Measurements from ENCODE around the gene LILRB5. TPM values are rescaled to one million over a fixed set of nuclear protein-coding genes. Genes with fewer than 3 reads are reported as not detected.
"Not testable (repeated sequence)": the region's sequence is repeated elsewhere in the genome, so short reads cannot be mapped to it uniquely, and the experiment has no call there.

The LILRB5 gene
- total RNA-seq, 4 donors from 2014 or later = 6.1 to 17.6 (median 9.7) TPM

DNA sequence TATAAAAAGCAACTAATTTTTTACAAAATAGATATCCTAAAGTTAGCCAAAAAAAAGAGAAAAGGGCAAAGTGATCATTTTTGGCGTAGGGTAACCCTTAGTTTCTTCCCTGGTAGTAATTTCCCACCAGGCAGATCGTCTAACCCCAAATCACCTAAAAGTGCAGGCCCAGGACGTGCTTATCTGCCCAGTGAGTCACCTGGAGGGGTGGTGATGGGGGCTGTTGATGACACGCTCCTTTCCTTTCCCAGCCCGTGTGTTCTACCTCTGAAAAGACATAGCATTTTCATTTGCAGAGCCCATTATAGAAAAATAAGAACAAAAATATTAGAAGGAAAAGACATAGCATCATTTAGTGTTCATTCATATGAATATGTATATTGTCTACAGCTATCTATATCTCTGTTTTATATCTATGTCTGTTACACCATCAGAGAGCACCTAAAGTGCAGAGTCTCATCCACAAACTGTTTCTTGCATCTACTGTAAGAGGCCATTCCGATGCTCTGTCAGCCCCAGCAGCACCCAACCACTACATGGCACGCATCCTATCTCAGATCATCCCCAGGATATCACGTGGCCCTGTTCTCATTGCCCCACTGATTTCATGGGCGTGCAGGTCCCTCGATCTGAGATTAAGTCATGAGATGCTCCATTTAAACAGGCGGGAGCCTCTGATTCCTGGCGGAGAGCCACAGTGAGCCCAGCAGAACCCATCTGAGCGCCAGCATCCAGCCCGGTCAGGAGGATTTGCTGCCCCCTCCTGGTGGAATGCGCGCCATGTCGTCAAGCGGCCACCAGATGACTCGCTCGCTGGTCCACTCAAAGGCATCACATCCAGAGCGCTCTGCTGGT is 25.8 kb downstream of the LILRB5 start:
- no peaks in the 10 kb centered on the region for H3K27me3 ChIP-seq
- DNase-seq = peak; percentile 77 to 95 (median 91)
- no peaks in the 10 kb centered on the region for H3K36me3 ChIP-seq
- TF ChIP-seq, protein P1, sequence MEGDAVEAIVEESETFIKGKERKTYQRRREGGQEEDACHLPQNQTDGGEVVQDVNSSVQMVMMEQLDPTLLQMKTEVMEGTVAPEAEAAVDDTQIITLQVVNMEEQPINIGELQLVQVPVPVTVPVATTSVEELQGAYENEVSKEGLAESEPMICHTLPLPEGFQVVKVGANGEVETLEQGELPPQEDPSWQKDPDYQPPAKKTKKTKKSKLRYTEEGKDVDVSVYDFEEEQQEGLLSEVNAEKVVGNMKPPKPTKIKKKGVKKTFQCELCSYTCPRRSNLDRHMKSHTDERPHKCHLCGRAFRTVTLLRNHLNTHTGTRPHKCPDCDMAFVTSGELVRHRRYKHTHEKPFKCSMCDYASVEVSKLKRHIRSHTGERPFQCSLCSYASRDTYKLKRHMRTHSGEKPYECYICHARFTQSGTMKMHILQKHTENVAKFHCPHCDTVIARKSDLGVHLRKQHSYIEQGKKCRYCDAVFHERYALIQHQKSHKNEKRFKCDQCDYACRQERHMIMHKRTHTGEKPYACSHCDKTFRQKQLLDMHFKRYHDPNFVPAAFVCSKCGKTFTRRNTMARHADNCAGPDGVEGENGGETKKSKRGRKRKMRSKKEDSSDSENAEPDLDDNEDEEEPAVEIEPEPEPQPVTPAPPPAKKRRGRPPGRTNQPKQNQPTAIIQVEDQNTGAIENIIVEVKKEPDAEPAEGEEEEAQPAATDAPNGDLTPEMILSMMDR (IDR thresholded peaks at IDR 0.05) = peak; percentile 67 to 97 (median 90)
- peak in 1 of 2 donors; percentile 31 for TF ChIP-seq POLR2A (IDR thresholded peaks at IDR 0.05)
- no peak overlapping the region for H3K27ac ChIP-seq
- H3K9me3 ChIP-seq = no peaks in the 10 kb centered on the region
- H3K4me3 ChIP-seq = no peak overlapping the region
- H3K4me1 ChIP-seq = no peaks in the 10 kb centered on the region

DNA sequence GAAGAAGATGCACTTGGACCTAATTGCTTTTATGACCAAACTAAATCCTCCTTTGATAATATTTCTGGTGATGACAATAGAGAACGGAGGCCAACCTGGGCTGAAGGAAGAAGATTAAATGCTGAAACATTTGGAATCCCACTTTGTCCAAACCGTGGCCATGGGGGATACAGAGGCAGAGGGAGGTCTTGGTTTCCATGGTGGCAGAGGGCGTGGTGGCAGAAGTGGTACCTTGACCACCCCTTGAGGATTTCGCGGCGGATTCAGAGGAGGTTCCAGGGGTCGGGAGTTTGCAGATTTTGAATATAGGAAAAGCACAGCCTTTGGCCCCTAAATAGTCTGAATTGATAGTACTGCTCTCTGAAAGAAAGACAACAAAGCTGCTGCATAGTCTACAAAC is 27.0 kb downstream of the LILRB5 start:
- Histone ChIP-seq H3K27me3 (no peaks in the 10 kb centered on the region), H3K27ac (no peak overlapping the region), H3K36me3 (no peaks in the 10 kb centered on the region), H3K4me1 (no peaks in the 10 kb centered on the region), H3K4me3 (no peak overlapping the region), H3K9me3 (no peaks in the 10 kb centered on the region)
- no peak for TF ChIP-seq POLR2A (IDR thresholded peaks at IDR 0.05)
- TF ChIP-seq, protein P1 (IDR thresholded peaks at IDR 0.05) = no peak
- no peak for DNase-seq

DNA sequence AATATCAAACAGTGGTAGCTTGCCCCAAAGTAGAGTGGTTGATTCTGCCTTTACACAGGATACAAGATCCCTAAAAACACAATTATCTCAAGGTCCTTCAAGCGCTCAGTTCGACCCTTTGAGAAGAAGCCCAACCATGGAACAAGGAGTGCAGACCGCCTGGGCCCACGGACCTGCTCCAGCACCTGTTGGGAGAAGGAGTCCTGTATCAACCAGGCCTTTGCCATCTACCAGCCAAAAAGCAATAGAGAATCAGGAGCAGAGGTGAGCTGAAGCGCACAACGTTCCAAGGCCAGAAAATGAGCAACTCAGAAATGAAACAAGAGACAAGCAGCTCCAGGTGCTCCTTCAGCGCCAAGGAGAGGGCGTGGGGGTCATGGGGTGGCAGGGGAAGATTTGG is 27.9 kb downstream of the LILRB5 start:
- Histone ChIP-seq H3K27ac (no peak overlapping the region), H3K9me3 (no peaks in the 10 kb centered on the region), H3K4me3 (no peak overlapping the region), H3K27me3 (no peaks in the 10 kb centered on the region), H3K36me3 (no peaks in the 10 kb centered on the region), H3K4me1 (no peaks in the 10 kb centered on the region)
- peak in 1 of 3 donors; percentile 33 for DNase-seq
- TF ChIP-seq, protein P1 (IDR thresholded peaks at IDR 0.05) = no peak
- TF ChIP-seq POLR2A (IDR thresholded peaks at IDR 0.05) = no peak

DNA sequence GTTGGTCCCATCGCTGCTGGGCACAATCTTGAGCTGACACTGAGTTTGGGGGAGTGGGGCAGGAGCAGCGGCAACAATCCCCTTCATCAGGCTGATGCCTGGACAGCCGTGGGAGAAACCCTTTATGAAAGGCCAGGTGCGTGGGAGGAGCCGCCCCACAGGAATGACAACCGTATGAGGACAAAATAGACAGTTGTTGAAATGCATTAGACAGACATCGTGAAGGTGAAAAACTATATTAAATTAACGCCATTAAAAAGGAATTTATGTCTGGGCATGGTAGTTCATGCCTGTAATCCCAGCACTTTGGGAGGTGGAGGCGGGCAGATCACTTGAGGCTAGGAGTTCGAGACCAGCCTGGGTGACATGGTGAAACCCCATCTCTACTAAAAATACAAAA is 32.5 kb downstream of the LILRB5 start:
- not testable (repeated sequence) for H3K27me3 ChIP-seq, H3K9me3 ChIP-seq, H3K36me3 ChIP-seq, H3K4me1 ChIP-seq, H3K4me3 ChIP-seq, H3K27ac ChIP-seq
- peak in 1 of 3 donors; percentile 34 for DNase-seq

DNA sequence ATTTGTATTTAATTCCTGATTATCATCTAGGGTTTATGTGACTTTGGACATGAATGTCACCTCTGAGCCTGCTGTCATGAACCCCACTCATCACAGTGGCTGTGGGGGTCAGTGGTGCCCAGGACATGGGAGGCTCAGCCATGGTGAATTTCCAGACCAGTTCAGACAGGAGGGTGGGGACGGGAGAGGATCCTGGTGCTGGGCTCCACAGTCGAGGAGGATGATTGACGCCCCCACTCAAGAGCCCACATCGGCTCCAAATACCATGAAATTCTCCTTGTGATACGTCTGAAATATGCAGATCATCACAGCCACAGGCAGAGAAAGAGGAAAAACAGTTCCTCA is 33.2 kb downstream of the LILRB5 start:
- not testable (repeated sequence) for H3K4me1 ChIP-seq, H3K4me3 ChIP-seq, H3K27me3 ChIP-seq, H3K27ac ChIP-seq, H3K36me3 ChIP-seq, H3K9me3 ChIP-seq
- peak in 2 of 3 donors; percentile 2 to 25 for DNase-seq

DNA sequence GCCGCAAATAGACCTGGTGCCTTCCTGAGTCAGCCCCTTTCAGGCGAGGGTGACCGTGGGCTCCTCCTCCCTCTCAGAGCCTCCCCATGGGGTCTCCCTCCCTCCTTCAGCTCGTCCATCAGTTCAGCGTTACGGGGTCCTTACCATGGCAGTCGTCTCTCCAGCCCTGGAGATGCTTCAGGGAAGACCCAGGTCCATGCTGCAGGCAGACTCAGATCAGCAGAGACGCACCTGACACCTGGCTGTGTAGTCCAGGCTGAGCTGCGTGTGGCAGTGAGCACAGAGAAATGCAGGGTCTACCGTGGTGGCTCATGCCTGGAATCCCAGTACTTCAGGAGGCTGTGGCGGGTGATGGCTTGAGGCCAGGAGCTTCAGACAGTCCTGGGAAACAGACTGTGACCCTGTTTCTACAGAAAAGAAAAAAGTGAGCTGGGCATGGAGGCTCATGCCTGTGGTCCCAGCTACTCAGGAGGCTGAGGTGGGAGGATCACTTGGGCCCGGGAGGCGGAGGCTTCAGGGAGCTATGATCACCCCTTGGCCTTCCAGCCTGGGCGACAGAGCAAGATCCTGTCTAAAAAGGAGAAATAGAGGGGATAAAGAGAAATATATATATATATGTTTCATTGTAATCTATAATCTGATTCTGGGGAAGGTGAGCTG is 33.7 kb downstream of the LILRB5 start:
- H3K9me3 ChIP-seq, H3K4me1 ChIP-seq, H3K36me3 ChIP-seq, H3K27ac ChIP-seq, H3K4me3 ChIP-seq, H3K27me3 ChIP-seq: not testable (repeated sequence)
- DNase-seq = peak in 2 of 3 donors; percentile 43 to 44

DNA sequence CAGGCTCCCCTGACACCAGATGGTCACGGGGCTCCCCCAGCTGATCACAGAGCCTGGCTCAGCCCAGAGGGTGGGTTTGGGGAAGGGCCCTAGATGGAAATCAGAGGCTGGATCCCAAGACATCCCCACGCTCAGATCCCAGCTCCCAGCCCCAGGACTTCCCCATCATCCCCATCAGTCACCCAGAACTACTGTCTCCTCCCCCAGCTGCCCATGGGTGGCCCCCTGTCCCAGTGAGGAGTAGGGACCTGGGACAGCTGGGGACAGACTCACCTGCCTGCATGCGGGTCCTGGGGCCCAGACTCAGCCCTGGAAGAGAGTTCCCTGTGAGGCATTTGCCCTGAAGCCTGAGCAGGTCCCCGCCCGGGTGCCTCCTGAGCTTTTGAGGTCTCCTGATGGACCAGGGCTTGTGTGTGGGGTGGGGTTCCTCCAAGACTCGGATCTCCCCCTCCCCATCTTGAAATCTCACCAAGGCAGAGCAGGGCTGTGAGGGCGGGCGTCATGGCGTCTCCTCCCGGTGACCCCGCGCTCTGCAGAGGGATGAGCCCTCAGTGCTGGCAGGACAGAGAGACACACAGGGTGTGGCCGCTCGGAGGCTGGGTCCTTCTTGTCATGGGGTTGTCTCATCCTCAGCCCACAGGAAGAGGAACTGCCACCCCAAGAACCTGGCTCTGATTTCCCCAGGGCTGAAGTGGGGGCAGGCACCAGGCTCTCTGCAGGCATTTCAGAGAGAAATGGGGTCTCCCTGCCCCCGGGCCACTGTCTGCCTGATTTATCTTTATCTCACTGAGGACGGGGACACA is 34.4 kb downstream of the LILRB5 start, which contains the start of gene LILRB3:
Gene LILRB3, minus strand, starts transcription at position 534 of the 803 bp plus-strand sequence. Its CDS starts 31 bp downstream, at position 503.
- not testable (repeated sequence) for H3K27ac ChIP-seq, H3K4me1 ChIP-seq, H3K36me3 ChIP-seq, H3K27me3 ChIP-seq, H3K9me3 ChIP-seq, H3K4me3 ChIP-seq
- DNase-seq = peak in 2 of 3 donors; percentile 47 to 49

DNA sequence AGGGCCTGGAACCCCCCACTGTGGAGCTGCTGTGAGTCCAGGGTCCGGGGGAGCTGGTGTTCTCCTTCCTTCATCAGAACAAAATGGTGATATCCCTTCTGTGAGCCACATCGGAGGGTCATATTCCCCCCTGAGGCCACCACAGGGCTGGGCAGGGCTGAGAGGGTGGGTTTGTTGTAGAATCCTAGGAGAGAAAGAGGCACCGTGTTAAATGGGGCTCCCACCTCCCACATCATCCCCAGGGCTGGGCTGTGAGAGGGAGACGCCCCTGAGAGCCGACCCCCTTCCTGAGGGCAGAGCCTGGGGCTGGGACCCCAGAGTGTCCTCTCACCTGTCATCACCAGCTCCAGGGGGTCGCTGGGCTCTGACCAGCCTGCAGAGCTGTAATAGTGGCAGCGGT is 35.1 kb downstream of the LILRB5 start:
- H3K36me3 ChIP-seq, H3K27ac ChIP-seq, H3K4me1 ChIP-seq, H3K27me3 ChIP-seq, H3K9me3 ChIP-seq, H3K4me3 ChIP-seq: not testable (repeated sequence)
- DNase-seq = peak in 1 of 3 donors; percentile 42

DNA sequence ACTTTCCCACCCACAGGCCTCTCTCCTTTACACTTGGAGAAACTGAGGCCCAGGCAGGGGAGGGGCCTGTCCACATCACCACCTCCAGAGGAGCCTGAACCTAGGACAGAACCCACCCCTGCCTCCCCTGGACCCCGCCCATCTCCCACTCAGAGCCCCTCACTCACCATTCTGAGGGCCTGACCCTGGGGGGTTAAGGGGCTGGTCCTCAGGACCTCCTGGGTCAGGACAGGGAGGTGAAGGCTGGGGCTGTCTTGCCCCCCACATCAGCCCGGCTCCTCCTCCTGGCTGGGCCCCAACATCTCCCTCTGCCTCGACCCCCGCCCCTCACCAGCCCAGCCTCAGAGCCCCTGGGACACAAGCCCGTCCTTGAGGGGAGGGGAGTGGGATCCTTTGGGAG is 37.4 kb downstream of the LILRB5 start:
- peak in 2 of 3 donors; percentile 6 to 29 for DNase-seq
- H3K27me3 ChIP-seq, H3K4me1 ChIP-seq, H3K27ac ChIP-seq, H3K9me3 ChIP-seq, H3K36me3 ChIP-seq, H3K4me3 ChIP-seq: not testable (repeated sequence)
